Measurements from ENCODE around the gene PIGS. TPM values are rescaled to one million over a fixed set of nuclear protein-coding genes. Genes with fewer than 3 reads are reported as not detected.
"Not testable (repeated sequence)": the region's sequence is repeated elsewhere in the genome, so short reads cannot be mapped to it uniquely, and the experiment has no call there.

PIGS gene
- total RNA-seq, 1 donor from 2014 or later, result 71.5 TPM

DNA sequence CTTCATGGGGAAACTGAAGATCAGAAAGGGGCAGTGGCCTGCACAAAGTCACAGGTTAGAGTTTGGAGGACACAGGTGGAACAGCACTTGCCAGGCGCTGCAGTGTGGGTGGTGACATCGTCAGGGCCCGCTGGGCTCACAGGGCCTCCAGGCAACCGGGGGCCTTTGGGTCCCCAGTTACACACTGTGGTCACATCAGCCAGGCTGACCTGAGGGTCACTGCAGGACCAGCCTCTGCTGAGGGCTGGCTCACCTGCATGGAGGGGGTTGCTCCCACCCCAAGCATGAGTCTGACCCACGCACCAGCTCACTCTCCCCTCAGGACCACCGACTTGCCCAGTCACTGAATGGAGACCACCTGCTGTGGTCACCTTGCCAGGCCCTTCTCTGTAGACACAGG, 48.1 kb downstream of the PIGS start:
- no peak for DNase-seq (ENCODE audit: low read depth)
- Histone ChIP-seq H3K4me1 (ENCODE audit: insufficient read depth, low read length) (peaks cover 10% of the 10 kb centered on the region), H3K27ac (ENCODE audit: low read depth, low read length) (no peak overlapping the region), H3K9ac (ENCODE audit: low read length) (no peak overlapping the region), H3K27me3 (ENCODE audit: insufficient read depth, low read length) (peaks cover 2% of the 10 kb centered on the region), H3K79me2 (ENCODE audit: insufficient read depth, low read length) (no peaks in the 10 kb centered on the region), H4K20me1 (ENCODE audit: insufficient read depth, low read length) (no peaks in the 10 kb centered on the region), H3K9me3 (ENCODE audit: insufficient read depth, low read depth, low read length) (no peaks in the 10 kb centered on the region), H3K36me3 (ENCODE audit: insufficient read depth, low read length) (no peaks in the 10 kb centered on the region), H3K4me3 (ENCODE audit: insufficient read depth, low read depth, low read length) (no peak overlapping the region), H2AFZ (ENCODE audit: low read depth, low read length) (no peak overlapping the region), H3K4me2 (ENCODE audit: low read length) (no peak overlapping the region)
- TF ChIP-seq, protein P1, sequence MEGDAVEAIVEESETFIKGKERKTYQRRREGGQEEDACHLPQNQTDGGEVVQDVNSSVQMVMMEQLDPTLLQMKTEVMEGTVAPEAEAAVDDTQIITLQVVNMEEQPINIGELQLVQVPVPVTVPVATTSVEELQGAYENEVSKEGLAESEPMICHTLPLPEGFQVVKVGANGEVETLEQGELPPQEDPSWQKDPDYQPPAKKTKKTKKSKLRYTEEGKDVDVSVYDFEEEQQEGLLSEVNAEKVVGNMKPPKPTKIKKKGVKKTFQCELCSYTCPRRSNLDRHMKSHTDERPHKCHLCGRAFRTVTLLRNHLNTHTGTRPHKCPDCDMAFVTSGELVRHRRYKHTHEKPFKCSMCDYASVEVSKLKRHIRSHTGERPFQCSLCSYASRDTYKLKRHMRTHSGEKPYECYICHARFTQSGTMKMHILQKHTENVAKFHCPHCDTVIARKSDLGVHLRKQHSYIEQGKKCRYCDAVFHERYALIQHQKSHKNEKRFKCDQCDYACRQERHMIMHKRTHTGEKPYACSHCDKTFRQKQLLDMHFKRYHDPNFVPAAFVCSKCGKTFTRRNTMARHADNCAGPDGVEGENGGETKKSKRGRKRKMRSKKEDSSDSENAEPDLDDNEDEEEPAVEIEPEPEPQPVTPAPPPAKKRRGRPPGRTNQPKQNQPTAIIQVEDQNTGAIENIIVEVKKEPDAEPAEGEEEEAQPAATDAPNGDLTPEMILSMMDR (IDR thresholded peaks at IDR 0.05; ENCODE audit: insufficient read depth, low read depth, low read length), result no peak
- no peak for TF ChIP-seq EZH2 (IDR thresholded peaks at IDR 0.05; ENCODE audit: insufficient read depth, low read length)
- peaks cover 12% of the 10 kb centered on the region for H3K4me1 Mint-ChIP-seq (ENCODE audit: low read depth, unreplicated experiment)
- FAIRE-seq, result no peak
- H3K36me3 Mint-ChIP-seq (ENCODE audit: low read depth, unreplicated experiment), result no peaks in the 10 kb centered on the region
- H3K9me3 Mint-ChIP-seq (ENCODE audit: unreplicated experiment), result no peaks in the 10 kb centered on the region
- H3K4me3 Mint-ChIP-seq (ENCODE audit: unreplicated experiment), result no peak overlapping the region
- no peak overlapping the region for H3K27ac Mint-ChIP-seq (ENCODE audit: unreplicated experiment)
- H3K27me3 Mint-ChIP-seq (ENCODE audit: low read depth, unreplicated experiment), result peaks cover 38% of the 10 kb centered on the region

DNA sequence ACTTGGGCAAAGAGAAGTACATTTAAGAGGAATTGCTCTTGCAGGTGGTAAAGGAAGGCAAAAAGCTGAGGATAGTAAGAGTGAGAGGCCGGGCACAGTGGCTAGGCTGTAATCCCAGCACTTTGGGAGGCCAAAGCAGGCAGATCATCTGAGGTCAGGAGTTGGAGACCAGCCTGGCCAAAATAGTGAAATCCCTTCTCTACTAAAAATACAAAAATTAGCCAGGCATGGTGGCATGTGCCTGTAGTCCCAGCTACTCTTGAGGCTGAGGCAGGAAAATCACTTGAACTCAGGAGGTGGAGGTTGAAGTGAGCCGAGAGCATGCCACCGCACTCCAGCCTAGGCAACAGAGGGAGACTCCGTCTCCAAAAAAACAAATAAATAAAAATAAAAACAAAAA, 49.0 kb downstream of the PIGS start:
- H3K4me1 ChIP-seq (ENCODE audit: insufficient read depth, low read length), result peaks cover 10% of the 10 kb centered on the region
- not testable (repeated sequence) for H2AFZ ChIP-seq (ENCODE audit: low read depth, low read length); H3K36me3 ChIP-seq (ENCODE audit: insufficient read depth, low read length); H3K9me3 Mint-ChIP-seq (ENCODE audit: unreplicated experiment); H3K27ac Mint-ChIP-seq (ENCODE audit: unreplicated experiment); H3K9me3 ChIP-seq (ENCODE audit: insufficient read depth, low read depth, low read length); H3K4me2 ChIP-seq (ENCODE audit: low read length); H3K9ac ChIP-seq (ENCODE audit: low read length); H3K27me3 ChIP-seq (ENCODE audit: insufficient read depth, low read length); H3K4me3 Mint-ChIP-seq (ENCODE audit: unreplicated experiment); H3K4me3 ChIP-seq (ENCODE audit: insufficient read depth, low read depth, low read length); H3K79me2 ChIP-seq (ENCODE audit: insufficient read depth, low read length); FAIRE-seq; H3K36me3 Mint-ChIP-seq (ENCODE audit: low read depth, unreplicated experiment); DNase-seq (ENCODE audit: low read depth); H3K27ac ChIP-seq (ENCODE audit: low read depth, low read length); H4K20me1 ChIP-seq (ENCODE audit: insufficient read depth, low read length)
- peaks cover 40% of the 10 kb centered on the region for H3K27me3 Mint-ChIP-seq (ENCODE audit: low read depth, unreplicated experiment)
- H3K4me1 Mint-ChIP-seq (ENCODE audit: low read depth, unreplicated experiment), result peaks cover 12% of the 10 kb centered on the region

DNA sequence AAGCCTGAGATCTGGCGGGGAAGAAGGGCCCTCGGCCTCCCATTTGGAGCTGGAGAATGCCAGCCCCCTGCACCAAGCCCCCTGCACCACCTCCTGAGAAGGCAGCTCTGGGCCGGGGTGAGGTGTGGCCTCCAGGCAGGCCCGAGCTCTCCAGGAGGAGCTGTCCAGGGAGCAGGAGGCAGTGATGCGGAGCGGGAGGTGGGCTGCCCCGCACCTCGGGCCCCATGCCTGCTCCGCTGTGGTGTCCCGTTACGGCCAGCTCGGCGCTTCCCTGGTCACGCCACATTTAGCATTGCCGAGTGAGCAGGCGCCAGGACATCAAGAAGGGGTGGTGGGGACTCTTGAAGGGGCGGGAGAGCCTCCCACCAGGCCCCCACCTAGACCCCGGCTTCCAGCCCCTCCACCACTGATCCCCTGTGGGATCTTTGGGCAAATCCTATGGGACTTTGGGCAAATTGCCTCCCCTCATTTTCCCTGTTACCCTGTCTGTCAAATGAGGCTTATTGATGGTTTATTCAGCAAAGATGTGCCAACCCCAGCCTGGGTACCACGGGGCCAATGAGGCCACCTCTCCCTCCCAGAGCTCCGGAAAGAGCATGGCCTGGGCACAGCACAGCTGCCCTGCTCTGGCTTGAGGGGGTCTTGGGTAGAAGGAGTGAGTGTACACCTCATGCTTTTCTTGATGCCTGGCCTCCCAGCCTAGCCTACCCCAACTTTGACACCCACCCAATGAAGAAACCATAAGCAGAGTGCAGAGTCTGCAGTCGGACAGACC, 49.8 kb downstream of the PIGS start:
- H3K9me3 ChIP-seq (ENCODE audit: insufficient read depth, low read depth, low read length), result no peaks in the 10 kb centered on the region
- H3K9me3 Mint-ChIP-seq (ENCODE audit: unreplicated experiment), result no peaks in the 10 kb centered on the region

More for the DNA sequence above, 49.8 kb downstream of the PIGS start:
- Histone ChIP-seq H2AFZ (ENCODE audit: low read depth, low read length) (no peak overlapping the region), H3K4me2 (ENCODE audit: low read length) (no peak overlapping the region), H3K36me3 (ENCODE audit: insufficient read depth, low read length) (no peaks in the 10 kb centered on the region), H3K4me1 (ENCODE audit: insufficient read depth, low read length) (peaks cover 10% of the 10 kb centered on the region), H3K79me2 (ENCODE audit: insufficient read depth, low read length) (no peaks in the 10 kb centered on the region), H3K4me3 (ENCODE audit: insufficient read depth, low read depth, low read length) (no peak overlapping the region), H3K27ac (ENCODE audit: low read depth, low read length) (no peak overlapping the region), H3K9ac (ENCODE audit: low read length) (no peak overlapping the region), H3K27me3 (ENCODE audit: insufficient read depth, low read length) (peaks cover 2% of the 10 kb centered on the region), H4K20me1 (ENCODE audit: insufficient read depth, low read length) (no peaks in the 10 kb centered on the region)
- FAIRE-seq (no peak), DNase-seq (ENCODE audit: low read depth) (no peak)
- Mint-ChIP-seq H3K36me3 (ENCODE audit: low read depth, unreplicated experiment) (no peaks in the 10 kb centered on the region), H3K27me3 (ENCODE audit: low read depth, unreplicated experiment) (peaks cover 40% of the 10 kb centered on the region), H3K27ac (ENCODE audit: unreplicated experiment) (no peak overlapping the region), H3K4me1 (ENCODE audit: low read depth, unreplicated experiment) (peaks cover 12% of the 10 kb centered on the region), H3K4me3 (ENCODE audit: unreplicated experiment) (no peak overlapping the region)
- TF ChIP-seq EZH2 (IDR thresholded peaks at IDR 0.05; ENCODE audit: insufficient read depth, low read length), result no peak
- TF ChIP-seq, protein P1 (IDR thresholded peaks at IDR 0.05; ENCODE audit: insufficient read depth, low read depth, low read length), result no peak
